Effector CD8-positive, alpha-beta T cell (primary cell): Measurements from ENCODE around the gene IRF2.
"Not testable (repeated sequence)": the region's sequence is repeated elsewhere in the genome, so short reads cannot be mapped to it uniquely, and the experiment has no call there.

Experiments used
- DNase-seq: peaks from one replicate; lab custom pipeline; 2025; lab: John Stamatoyannopoulos, UW

Gene IRF2

DNA sequence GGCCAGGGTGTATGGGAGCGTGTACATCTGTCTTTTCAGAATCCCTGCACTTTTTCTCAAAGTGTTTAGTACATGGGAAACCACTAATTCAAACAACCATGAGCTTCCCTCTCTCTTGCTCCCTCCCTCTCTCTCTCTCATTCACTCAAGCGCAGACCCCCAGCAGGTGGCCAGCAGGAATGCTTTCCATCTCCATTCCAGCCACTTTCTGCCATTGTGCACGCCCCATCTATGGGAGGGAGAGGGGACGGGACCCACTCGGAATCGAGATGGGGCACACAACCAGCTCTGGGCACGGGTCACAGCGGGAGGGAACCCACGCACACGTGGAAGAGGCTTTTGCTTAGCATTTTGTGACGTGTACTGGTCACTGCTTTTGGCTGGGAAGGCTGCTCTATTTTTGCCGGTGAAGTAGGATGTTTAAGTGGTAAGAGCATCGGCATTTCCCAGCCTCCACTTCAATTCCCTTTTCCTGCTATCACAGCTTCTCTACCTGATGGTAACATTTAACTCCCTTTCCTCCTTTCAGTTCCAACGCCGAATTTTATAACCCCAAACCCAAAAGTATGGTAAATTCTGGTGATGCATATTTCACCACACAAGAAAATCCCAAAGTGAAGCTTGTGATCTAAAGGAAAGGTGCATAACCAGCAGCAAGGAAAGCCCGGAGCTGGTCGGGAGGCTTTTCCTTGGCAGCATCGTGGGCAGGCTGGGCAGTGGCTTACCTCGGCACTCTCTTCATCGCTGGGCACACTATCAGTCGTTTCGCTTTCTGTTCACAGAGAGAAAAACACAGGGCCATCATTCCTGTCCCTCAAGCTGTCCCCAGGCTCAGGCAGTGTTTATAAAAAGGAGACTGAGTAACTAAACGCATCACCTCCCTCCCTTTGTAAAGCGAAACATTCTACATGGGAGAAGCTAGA, 84.1 kb downstream of the IRF2 start:
- DNase-seq: no peak

DNA sequence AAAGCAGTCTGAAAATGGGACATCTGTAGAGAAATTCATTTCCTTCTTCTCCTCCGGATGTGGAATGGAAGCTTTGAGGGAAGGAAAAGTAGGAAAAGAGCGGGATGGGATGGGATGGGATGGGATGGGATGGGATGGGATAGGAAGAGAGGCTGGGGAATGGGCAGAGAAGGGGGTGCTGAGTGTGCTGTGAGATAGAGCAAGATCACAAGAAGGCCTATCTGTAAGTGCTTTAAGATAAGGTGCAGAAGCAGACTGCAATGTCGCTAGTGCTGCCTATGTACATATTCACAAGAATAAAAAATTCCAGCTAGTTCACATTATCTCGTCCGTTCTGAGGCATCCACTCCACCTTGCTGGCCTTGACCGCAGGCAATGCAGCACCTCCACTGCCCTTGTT, 86.2 kb downstream of the IRF2 start:
- no peak for DNase-seq

DNA sequence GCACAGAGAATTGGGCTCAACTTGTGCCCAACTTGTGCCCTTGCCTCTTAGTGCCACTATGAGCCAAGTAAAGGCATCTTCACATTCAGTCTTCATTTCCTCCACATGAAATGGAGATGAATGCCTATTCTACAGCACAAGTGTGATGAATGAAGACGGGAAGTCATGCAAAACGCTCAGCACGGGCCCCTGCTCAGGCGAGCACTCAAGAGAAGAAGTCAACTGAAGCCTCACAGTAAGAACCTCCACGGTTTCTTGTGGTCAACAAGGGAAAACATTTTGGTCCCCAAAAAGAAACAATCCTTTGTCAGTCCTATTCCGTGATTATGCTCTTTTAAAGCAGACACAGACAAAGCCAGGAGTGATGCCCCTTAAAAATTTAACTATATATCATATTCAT, 87.0 kb downstream of the IRF2 start:
- no peak for DNase-seq

DNA sequence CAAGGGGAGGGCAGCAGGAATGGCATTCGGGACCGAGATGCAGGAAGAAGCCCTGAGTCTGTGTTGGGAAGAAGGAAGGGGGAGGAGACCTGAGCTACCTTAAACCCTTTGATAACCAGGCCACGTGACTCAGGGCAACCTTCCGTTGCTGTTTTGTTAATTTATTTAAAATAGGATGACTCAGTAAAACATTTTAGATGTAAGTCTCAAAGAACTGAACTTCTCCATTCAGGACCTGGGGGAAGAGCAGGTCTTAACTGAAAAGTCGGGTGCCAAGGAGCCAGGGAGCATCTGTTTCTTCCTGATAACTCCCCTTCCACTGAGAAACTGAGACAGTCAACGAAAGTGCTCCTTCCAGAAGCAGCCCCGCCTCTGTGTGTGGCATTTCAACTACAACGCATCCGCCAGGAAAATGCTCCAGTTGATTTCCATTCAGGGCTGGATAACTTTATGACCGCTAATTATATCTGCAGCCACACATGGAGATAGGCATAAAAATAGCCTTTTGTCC, 88.0 kb downstream of the IRF2 start:
- DNase-seq: no peak

DNA sequence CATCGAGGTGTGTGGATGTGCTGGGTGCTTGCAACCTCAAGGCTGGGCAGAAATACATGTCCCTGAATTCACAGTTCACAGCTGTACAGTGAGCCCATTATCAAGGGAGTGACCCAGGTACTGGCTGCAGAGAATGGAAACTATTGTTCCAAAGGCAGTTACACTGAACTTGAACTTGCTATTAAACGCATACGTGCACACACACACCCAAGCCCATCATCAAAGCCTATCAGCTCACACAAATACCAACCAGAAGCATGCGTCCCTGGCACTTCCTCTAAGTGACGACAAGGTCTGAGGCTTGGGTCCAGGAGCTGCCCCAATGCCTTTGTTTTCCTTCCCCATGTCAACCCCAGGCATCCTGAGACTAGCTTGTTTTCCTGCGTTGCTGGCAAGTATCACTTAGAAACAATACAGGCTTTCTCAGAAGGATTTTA, 88.6 kb downstream of the IRF2 start:
- DNase-seq: no peak

DNA sequence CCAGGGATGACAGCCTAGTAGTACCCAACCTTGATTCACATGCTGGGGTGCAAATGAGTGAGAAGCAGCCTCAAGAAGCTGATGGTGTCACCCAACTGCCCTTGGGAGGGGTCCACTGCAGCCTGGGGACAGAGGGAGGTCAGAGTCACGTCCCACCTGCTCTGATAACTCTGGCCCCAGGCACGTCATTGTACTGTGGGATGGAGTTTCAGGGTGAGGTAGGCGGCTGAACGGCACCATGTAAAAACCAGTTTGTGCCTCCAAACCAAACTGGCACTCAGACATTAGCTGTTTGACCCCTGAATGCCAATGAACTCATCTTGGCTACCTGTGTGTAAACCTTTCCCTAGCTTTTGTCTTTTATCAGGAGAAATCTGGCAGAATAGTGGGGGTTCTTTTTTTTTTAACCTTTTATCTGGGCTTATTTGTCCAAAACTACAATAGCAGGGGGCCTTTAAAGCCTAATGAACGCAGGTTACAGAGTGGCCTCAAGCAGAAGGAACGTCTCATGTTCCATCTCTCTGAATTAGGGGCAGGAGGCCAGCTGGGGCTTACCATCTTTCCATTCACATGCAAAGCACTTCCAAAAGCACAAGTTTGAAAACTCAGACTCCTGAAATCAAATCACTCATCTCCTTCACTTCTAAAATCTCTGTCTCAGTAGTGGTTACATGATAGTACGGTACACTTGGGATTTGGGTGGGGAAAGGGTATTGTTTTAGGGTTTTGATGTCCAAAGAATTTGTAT, 89.4 kb downstream of the IRF2 start:
- DNase-seq: no peak

DNA sequence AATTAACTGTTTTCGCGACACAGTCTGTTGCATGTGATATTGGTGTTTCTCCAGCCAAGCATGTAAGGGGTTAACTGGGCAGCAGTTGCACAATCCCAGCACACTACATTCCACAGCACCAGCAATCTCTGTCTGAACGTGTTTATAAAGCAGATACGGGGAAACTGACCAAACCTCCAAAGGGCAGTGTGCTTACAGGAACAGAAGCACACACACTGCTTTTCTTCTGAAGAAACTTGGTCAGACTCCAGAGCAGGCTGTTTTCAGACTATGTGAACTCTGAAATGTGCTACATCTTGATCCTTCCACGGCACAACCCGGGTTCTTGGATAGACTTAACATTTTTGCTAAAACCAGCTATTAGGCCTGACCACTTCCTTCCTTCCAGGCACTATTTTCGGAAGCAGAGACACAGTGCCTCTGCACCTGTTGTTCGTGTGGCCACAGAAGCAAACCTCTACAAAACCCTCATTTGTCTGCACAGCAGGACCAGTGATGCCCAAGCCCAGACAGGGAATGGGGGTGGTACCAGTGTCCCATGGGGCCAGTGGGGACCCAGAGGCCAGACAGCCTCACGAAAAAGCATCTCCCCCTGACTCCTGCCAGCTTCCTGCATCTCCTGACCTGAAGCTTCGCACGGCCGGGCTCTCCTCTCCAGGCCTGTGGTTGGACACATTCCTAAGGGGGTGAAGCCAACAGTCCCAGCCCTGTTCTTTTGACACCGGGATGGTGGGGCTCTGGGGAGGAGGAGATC, 90.1 kb downstream of the IRF2 start:
- DNase-seq: no peak

DNA sequence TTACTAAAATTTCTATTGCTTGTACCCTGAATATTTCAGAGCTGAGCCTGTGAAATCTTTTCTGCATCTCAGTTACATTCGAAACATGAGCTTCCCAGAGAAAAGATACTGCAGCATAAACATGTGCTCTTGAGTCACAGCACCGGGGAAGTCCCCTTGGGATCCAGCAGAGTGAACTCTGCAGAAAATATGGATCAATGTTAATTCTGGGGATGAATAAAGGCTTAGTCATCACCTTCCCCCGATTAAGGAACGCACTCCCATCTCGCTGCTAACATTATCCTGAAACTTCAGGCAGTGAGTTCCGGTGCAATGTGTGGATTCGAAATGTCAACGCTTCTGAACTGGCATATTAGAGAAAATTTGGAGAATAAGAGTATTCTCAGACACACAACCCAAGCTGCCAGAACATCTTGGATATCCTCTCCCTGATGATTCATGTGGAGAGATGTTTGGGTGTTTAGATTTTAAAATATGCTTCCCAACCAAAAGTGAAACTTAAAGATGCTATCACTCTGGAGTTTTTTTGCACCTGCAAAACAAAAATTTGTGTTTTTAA, 90.8 kb downstream of the IRF2 start:
- DNase-seq: no peak

DNA sequence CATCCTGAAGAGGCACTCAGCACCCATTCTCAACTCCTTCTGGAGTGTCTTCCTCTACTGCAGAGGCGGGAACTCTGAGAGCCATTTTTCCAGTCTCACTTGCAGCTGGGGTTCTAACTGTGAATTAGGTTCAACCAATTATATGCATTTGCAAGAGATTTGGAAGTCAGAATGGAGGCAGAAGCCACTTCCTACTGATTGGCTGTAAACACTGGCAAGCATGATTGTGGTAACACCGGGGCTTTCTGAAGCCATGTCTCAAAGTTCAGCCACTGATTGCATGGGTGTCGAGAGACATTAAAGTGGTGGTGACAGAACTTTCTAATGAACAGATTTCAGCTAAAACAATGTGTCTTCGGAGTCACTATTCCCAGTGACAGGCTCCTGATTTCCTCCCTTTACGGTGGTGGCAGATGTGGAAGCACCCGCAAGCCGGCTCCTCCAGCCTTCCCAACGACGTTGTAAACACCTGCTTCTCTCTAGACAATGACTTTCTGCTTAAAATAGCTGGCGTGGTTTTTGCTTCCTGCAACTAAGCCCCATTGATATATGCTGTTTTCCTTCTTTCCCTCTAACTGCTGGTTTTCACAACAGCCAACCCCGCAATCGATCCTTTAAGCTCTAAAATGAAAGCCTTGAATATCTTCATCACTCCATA, 92.0 kb downstream of the IRF2 start:
- DNase-seq: no peak

DNA sequence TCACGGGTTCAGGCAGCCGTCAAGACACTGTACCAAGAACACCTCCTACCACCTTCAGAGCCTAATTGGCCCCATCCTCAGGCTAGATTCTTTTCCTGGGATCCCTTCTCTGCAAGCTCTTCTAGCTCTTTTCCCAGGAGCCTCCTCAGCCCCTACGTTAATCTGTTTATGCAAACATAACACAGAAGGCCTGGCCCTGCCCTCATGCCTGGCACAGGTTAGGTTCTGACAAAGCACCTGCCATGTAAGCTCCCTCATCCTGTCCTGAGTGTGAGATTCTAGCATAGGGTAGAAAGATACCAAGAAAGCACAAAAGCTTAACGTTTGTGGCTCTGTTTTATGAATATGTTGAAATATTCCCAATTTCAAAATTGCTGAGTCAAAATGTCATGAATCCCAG, 93.6 kb downstream of the IRF2 start:
- DNase-seq: no peak

DNA sequence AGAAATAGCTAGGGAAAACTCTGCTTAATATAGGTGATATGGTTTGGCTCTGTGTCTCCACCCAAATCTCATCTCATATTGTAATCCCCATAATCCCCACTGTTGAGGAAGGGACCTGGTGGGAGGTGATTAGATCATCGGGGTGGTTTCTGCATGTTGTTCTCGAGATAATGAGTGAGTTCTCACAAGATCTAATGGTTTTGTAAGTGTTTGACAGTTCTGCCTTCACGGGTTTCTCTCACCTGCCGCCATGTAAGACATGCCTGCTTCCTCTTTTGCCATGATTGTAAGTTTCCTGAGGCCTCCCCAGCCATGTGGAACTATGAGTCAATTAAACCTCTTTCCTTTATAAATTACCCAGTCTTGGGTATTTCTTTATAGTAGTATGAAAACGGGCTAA, 94.1 kb downstream of the IRF2 start:
- not testable (repeated sequence) for DNase-seq

DNA sequence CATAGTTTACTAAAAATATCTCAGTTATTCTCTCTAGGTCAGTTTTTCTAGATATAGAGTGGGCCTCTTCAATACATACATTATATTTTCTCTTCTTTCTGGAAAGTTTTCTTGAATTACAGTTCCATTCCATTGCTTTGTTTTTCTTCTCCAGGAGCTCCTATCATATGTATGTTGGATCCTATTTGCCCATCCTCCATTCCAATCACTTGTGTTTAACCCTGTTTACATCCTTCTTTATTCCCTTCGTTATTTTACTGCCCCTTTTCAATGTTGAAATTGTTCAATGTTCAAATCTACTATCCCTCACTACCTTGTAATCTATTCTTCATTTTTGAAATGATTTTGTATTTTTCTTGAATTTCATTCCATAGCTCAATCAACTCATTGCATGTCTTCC, 97.4 kb downstream of the IRF2 start:
- no peak for DNase-seq

DNA sequence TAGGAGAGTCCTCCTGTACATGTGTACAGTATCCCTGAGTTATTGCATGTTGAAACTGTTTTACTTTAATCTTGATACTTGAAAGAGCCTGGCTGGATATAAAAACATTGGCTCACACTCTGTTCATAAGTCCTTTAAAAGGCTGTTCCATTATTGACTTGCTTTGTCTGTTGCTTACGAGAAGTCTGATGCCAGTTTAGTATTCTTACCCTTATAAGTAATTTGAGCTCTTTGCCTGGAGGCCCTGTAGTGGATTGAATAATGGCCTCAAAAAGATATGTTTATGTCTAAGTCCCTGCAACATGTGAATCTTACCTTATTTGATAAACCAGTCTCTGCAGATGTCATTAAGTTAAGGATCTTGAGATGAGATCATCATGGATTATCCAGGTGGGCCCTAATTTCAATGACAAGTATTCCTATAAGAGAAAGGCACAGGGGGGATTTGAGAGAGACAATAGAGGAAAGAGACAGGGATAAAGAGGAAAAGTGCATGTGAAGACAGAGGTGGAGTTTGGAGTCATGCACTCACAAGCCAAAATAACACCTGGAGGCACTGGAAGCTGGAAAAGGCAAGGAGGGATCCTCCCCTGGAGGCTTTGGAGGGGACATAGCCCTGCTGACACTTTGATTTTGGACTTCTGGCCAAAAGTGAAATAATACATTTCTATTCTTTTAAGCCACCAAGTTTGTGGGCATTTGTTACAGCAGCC, 98.1 kb downstream of the IRF2 start:
- no peak for DNase-seq

DNA sequence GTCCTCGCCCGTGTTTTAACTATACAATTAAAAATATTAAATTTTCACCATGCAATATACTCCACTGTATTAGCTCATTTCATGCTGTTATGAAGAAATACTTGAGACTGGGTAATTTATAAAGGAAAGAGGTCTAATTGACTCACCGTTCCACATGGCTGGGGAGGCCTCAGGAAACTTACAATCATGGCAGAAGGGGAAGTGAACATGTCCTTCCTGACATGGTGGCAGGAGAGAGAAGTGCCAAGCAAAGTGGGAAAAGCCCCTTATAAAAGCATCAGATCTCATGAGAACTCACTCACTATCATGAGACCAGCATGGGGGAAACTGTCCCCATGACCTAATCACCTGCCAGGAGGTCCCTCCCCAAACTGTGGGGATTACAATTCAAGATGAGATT, 98.7 kb downstream of the IRF2 start:
- DNase-seq: not testable (repeated sequence)

DNA sequence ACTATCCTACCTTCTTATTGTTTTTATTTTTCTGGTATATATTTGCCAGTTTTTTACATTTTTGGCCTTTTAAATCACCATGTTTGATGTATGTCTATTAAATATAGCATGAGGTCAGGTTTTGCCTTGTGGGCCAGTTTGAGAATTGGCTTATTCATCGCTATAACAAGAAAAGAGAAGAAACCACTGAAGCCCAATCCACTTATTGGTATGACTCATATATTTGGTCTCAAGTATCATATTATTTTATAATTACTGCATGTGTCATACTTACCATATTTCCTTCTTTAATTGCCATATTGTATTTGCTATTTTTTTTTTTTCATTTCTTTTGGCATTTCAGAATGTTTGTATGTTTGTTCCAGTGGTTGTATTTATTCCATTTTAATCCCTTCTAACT, 99.3 kb downstream of the IRF2 start:
- DNase-seq: no peak

DNA sequence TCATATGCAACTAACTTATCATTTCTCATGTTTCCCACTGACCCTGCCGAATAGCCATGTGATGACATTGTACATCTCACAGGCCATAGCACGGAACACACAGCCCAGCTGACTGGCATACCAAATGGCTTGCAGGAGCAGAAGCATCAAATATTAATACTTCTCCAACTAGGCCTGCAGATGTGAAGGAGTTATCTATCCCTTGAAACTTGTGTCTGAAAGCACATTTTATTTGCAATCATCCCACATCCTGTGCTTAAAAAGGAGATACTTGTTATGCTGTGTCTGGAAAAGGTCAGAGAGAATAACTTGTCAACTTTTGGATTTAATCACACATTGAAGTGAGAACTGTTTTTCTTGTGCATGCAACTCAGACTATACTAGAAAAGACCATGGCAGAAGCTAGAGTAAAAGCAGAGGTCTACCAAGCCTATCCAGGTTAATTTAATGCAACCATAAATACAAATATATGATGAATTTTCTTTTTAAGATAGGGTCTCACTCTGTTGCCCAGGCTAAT, 100.4 kb downstream of the IRF2 start:
- DNase-seq: no peak

DNA sequence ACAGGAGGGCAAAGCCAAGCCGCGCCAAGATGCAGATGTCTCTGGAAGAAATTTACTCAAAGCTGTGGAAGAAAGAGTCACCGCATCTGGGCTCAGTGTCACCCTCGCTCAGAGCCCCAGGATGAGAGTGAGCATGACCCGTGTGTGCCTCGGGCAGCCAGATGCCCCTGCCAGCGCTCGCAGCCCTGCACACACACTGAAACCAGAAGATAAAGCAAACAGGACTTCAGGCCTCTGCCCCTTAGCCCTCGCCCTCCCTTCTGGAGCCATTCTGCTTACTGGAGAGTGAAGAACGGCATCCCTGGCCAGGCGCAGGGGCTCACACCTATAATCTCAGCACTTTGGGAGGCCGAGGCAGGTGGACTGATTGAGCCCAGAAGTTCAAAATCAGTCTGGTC, 103.0 kb downstream of the IRF2 start:
- DNase-seq: no peak

DNA sequence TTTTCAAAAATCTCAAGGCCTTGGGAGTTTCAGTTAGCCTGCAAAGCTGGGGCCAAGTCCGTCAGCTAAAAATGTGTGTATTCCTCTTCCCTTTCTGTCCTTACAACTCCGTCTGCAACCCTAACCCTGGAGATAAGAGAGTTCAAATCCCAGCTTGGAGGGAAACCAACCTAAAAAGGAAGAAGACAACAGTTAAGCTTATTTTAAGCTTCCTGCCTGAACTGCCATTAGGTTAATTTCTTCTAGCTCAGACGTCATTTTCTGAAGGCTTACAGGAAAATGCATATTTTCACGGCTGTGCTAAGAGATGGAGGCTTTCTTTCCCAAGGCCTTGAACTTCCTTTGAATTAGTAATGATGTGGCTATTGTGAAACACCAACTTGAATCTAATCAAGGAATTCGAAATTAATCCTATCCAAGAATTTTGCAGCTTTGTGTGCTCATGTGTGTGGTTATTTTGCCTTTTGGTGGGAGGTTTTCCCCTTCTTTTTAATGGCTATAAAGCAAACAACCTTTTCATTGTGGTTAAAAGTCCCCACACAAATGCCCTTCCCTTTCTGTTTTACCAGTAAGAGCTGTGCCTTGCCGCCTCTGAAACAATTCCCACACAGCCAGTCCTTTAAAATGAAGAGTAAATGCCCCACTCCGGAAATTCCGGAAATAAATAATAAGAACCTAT, 103.5 kb downstream of the IRF2 start:
- no peak for DNase-seq

DNA sequence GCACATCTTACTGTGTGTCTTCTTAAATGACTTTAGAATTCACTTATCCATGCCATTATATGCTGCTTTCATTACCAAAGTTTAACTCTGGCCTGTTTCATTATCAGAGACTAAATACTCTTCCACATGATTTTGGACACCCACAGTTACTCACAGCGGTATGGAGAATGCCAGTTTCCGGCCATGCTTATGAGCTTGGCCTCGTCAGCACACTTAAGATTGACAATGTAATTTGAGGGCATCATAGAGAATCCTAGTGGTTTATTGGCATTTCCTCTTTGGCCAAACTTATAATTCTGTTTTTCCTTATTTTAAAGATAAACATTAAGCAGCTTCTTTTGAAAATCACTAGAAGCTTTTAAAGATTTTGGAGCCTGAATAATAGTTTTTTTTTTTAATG, 104.5 kb downstream of the IRF2 start:
- no peak for DNase-seq

DNA sequence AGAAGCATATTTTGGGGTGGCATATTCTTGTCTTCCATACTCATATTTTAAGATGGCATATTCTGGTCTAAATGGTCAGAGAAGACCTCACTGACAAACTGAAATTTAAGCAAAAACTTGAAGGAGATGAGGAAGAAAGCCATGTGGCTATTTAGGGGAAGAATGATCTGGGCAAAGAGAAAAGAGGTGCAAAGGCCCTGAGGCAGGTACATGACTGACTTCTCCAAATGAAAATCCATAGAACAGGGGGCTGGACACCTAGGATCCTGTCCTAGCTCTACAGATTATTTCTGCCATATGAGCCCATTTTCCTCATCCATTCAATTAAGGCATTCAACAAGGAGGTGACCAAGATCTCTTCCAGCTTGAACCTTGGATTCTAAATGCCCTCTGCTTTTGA, 105.6 kb downstream of the IRF2 start:
- DNase-seq: no peak
